Stomach smooth muscle (tissue), 2 donors: ENCODE data around the gene COA5.

ENCODE experiments used
- H3K27ac ChIP-seq: one replicate; pipeline ENCODE4 v1.7.0; 2013; ENCODE audit warnings: mild to moderate bottlenecking, low read length, inconsistent platforms
- H3K27me3 ChIP-seq, 2 donors: one replicate each; pipeline ENCODE4 v1.7.0; 2013; ENCODE audit warnings: low read length in 2 of 2; ENCODE audit not compliant: insufficient read depth in 2 of 2, control insufficient read depth in 1 of 2
- H3K36me3 ChIP-seq, 2 donors: one replicate each; pipeline ENCODE4 v1.7.0; 2013; ENCODE audit warnings: low read length in 2 of 2; ENCODE audit not compliant: control insufficient read depth in 2 of 2, insufficient read depth in 2 of 2
- H3K4me1 ChIP-seq: one replicate; pipeline ENCODE4 v1.7.0; 2013; ENCODE audit warnings: low read length; ENCODE audit not compliant: control insufficient read depth, insufficient read depth
- H3K4me3 ChIP-seq, 2 donors: one replicate each; pipeline ENCODE4 v1.7.0; 2013; ENCODE audit warnings: low read length in 2 of 2
- H3K9ac ChIP-seq, 2 donors: one replicate each; pipeline ENCODE4 v1.7.0; 2013; ENCODE audit warnings: low read length in 2 of 2, mild to moderate bottlenecking in 1 of 2
- H3K9me3 ChIP-seq, 2 donors: one replicate each; pipeline ENCODE4 v1.7.0; 2013; ENCODE audit warnings: low read length in 2 of 2; ENCODE audit not compliant: control insufficient read depth in 2 of 2
- donor health status: healthy.
- donor health status: Pancreatic carcinoma.

The COA5 gene

DNA sequence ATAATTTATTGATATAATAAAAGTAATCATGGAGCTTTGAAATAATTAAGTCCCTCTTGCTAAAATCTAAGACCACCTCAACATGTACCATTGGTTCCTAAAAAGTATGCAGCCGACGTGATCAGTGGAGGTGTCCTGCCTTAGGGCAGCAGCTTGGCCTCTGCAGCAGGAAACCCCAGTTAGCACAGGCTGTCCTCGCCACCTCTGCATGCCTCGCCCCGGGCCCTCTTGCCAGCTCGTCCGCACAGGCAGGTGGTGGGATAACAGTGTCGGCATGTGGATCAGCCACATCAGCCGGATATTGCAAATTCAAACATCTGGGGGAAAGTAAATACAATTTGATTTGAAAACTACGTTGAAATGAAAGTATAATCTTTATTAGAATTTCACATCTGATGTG is 22.9 kb downstream of the COA5 start:
- Histone ChIP-seq H3K9ac (no peak overlapping the region), H3K27ac (no peak overlapping the region), H3K4me3 (no peak overlapping the region), H3K27me3 (no peaks in the 10 kb centered on the region), H3K9me3 (no peaks in the 10 kb centered on the region), H3K4me1 (no peaks in the 10 kb centered on the region), H3K36me3 (peaks cover 19 to 24% of the 10 kb centered on the region in 2 donors)

DNA sequence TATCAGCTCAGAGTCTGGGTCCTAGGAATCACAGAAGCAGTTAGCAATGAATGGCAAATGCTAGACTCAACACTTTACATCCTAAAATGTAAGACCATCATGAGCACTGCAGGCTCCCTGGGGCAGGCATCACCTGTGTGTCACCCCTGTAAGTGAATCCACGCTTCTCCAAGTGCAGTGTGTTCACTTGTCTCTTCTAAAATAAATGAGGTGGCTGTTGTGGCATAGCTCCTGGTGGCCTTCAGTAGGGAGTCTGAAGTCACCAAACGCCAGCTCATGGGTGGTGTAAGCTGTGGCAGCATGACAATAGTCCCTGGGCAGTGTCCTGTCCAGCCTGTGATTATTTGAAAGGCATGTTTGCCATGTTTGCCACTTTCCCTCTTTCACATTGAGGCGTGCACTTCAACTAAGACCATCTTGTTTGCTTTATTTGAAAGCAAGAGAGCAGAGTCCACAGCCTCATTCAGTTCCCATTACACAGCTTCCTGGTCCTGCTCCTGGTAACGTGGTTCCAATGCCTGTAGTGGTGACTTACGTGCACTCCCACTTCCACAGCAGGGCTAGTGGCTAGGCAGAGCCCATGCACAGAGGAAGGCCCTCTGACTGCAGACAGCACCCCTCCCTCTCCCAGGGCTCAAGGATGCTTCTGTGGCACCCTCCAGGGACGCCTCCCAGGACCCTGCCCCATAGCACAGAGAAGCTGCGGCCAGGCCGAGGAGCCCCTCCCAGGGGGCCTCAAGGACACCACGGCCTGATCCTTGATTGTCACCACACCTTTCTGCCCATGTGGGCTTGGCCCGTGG is 24.3 kb downstream of the COA5 start:
- no peak overlapping the region for H3K9ac ChIP-seq
- no peak overlapping the region for H3K4me3 ChIP-seq
- H3K27ac ChIP-seq, result no peak overlapping the region
- H3K36me3 ChIP-seq, result peaks cover 16 to 22% of the 10 kb centered on the region in 2 donors
- H3K9me3 ChIP-seq, result no peaks in the 10 kb centered on the region
- no peaks in the 10 kb centered on the region for H3K27me3 ChIP-seq
- no peaks in the 10 kb centered on the region for H3K4me1 ChIP-seq

DNA sequence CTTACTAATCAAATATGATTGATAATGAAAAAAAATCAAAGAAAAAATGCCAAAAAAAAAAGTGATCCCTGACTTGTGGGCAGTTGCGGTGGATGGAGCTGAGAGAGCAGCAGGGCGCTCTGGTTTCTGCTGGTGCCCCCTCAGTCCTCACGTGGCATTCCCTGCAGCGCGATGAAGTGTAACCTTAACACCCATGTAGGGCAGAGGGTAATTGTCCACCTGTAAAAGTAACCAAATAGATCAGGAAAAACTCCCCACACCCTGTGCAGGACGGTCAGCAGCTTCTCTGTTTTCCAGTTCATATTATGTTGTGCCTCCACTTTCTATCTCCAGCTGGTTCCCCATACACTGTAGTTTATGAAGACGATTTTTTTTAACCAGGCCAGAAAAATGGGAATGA is 25.0 kb downstream of the COA5 start:
- Histone ChIP-seq H3K9ac (no peak overlapping the region), H3K9me3 (no peaks in the 10 kb centered on the region), H3K4me1 (no peaks in the 10 kb centered on the region), H3K4me3 (no peak overlapping the region), H3K27ac (no peak overlapping the region), H3K27me3 (no peaks in the 10 kb centered on the region), H3K36me3 (peaks cover 21 to 26% of the 10 kb centered on the region in 2 donors)

DNA sequence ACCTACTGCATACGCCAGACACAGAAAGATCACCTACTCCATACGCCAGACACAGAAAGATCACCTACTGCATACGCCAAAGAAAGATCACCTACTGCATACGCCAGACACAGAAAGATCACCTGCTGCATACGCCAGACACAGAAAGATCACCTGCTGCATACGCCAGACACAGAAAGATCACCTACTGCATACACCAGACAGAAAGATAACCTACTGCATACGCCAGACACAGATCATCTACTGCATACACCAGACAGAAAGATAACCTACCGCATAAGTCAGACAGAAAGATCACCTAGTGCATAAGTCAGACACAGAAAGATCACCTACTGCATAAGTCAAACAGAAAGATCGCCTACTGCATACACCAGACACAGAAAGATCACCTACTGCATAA is 25.8 kb downstream of the COA5 start:
- Histone ChIP-seq H3K4me1 (no peaks in the 10 kb centered on the region), H3K27me3 (no peaks in the 10 kb centered on the region), H3K36me3 (peaks cover 26 to 27% of the 10 kb centered on the region in 2 donors), H3K27ac (no peak overlapping the region), H3K4me3 (no peak overlapping the region), H3K9ac (no peak overlapping the region), H3K9me3 (no peaks in the 10 kb centered on the region)

DNA sequence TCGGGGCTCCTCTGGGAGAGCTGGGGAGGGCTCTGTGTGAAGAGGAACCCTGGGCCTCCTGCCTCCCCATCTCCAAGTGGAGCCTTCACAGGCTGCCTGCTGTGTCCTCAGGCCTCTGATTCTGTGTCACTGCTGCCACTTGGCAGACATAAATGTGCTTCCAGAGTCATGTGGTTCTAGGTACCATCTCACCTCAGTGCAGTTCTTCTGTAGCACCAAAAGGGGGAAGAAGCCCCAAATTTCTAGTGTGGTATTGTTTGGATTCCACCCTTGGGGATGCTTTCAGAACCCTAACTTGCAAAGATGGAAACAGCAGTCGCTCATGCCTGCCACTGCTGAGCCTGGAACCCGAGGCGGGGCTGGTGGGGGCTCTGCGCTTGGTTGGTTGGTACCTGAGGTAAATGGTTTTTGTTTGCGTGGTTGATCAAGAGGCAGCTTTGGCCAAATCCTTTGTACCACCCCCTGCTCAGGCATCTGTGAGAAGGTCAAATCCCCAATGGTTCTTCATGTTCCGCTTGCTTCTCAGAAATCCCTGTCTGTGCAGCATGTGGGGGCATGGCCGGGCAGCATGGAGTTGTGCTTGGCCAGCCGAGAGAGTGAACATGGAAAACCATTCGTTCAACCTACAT is 27.5 kb downstream of the COA5 start:
- H3K4me1 ChIP-seq, result no peaks in the 10 kb centered on the region
- peaks cover 23 to 35% of the 10 kb centered on the region in 2 donors for H3K36me3 ChIP-seq
- H3K4me3 ChIP-seq, result no peak overlapping the region
- no peak overlapping the region for H3K27ac ChIP-seq
- no peak overlapping the region for H3K9ac ChIP-seq
- H3K9me3 ChIP-seq, result no peaks in the 10 kb centered on the region
- H3K27me3 ChIP-seq, result no peaks in the 10 kb centered on the region

DNA sequence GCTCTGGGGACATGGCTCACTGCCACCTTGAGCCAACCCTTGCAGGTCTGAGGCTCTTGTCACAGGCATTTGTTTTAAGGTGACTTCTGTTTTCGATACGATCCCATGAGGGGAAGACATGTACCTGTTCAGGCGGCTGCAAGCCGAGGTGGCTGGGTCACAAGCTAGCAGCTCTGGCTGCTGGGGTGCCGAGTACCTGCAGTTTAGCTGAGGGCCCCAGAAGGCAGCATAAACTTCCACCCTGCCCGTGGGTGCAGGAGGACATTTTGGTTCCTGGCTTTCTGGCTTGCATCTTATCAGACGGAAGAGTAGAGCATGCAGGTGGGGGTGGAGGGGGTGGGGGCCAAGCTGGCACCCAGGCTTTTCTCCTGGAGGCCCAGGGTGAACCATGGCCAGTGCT is 28.4 kb downstream of the COA5 start:
- H3K27ac ChIP-seq, result no peak overlapping the region
- no peaks in the 10 kb centered on the region for H3K4me1 ChIP-seq
- H3K27me3 ChIP-seq, result no peaks in the 10 kb centered on the region
- H3K36me3 ChIP-seq, result peaks cover 29 to 38% of the 10 kb centered on the region in 2 donors
- no peak overlapping the region for H3K9ac ChIP-seq
- H3K9me3 ChIP-seq, result no peaks in the 10 kb centered on the region
- H3K4me3 ChIP-seq, result no peak overlapping the region

DNA sequence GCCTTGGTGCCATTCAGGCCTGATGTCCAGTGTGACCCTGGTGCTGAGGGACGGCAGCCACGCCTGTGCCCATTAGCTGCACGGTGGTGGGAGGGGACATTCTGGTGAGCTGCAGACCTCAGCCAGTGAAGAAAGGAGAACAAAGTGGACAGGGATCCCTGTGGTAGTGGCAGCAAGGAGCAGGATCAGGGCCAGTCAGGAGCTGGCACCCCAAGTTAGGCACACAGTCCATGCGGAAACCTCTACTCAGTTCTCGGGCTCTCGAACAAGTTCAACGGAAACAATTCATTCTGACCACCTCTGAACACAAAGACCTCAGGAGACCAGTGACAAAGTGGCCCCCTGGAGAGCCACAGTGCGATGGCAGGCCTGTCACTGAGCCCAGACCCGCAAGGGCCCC is 30.1 kb downstream of the COA5 start:
- H3K36me3 ChIP-seq, result peaks cover 24 to 34% of the 10 kb centered on the region in 2 donors
- H3K4me1 ChIP-seq, result no peaks in the 10 kb centered on the region
- H3K27me3 ChIP-seq, result no peaks in the 10 kb centered on the region
- no peaks in the 10 kb centered on the region for H3K9me3 ChIP-seq
- no peak overlapping the region for H3K9ac ChIP-seq
- no peak overlapping the region for H3K27ac ChIP-seq
- no peak overlapping the region for H3K4me3 ChIP-seq

DNA sequence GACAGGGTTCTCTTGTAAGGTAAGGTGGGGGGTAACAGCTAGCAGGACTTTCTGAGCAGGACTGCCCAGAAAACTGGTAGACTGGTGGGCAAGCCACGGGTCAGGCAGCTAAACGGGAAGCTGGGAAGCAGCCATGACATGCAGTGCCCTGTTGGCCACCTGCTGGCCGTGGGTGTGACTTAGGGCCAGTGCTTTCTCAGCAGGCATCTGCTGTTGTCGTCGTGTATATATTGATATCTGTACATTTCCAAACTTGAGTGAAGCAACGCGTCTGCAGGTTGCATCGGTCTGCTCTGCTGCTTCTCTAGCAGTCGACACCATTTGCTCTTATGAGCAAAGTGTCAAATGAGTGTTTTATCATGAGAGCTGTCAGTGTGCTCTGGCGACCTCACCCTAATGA is 31.0 kb downstream of the COA5 start:
- Histone ChIP-seq H3K4me1 (no peaks in the 10 kb centered on the region), H3K9ac (no peak overlapping the region), H3K27me3 (no peaks in the 10 kb centered on the region), H3K36me3 (peaks cover 18 to 34% of the 10 kb centered on the region in 2 donors), H3K9me3 (no peaks in the 10 kb centered on the region), H3K27ac (no peak overlapping the region), H3K4me3 (no peak overlapping the region)

DNA sequence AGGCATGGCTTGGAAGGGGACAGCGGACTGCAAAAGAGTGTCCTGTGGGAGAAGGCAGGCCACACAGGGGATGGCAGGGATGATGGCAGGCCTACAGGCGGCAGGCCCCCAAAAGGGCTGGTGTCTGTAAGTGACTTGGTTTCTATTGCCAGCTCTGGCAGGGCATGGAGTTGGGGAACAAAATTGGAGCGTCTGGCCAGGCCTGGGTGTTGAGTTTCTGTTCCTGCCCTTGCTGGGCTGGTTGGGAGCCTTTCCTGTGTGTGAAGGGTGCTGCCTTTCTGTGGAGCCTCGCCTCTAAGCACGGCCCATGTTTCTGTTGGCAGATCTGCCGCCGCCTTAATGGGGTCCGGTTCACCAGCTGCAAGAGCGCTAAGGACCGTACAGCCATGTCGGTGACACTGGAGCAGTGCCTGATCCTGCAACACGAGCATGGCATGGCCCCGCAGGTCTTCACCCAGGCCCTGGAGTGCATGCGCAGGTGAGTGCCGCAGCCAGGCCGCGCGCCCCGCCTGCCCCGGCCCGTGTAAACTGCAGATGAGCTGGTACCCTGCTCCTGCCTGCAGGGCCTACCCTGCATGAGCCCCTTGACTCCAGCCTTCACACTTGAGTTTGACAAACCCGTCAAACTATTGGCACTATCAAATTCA is 31.5 kb downstream of the COA5 start:
- H3K4me3 ChIP-seq, result no peak overlapping the region
- no peak overlapping the region for H3K27ac ChIP-seq
- H3K27me3 ChIP-seq, result no peaks in the 10 kb centered on the region
- H3K9ac ChIP-seq, result no peak overlapping the region
- peaks cover 18 to 33% of the 10 kb centered on the region in 2 donors for H3K36me3 ChIP-seq
- H3K9me3 ChIP-seq, result no peaks in the 10 kb centered on the region
- H3K4me1 ChIP-seq, result no peaks in the 10 kb centered on the region

DNA sequence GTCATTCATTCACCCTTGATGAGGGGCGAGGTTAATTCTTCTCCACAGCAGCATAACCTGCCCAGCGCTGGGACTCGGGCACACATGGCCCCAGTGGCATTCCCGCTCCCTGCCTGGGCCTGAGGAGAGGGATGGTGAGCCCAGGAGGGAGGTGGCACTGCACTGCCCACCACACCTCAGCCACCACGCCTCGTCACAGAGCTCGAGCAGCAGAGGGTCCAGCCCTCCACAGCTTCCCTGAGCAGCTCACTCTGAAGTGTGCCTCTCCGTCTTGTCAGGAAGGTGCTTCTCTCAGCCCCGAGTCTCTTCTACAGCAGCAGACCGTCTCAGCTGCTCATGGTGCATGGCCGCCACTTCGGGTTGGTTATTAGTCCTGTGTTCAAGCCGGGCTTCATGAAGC is 34.9 kb downstream of the COA5 start:
- Histone ChIP-seq H3K4me3 (no peak overlapping the region), H3K27ac (no peak overlapping the region), H3K9ac (no peak overlapping the region), H3K4me1 (no peaks in the 10 kb centered on the region), H3K36me3 (peaks cover 29 to 55% of the 10 kb centered on the region in 2 donors), H3K27me3 (no peaks in the 10 kb centered on the region), H3K9me3 (no peaks in the 10 kb centered on the region)

DNA sequence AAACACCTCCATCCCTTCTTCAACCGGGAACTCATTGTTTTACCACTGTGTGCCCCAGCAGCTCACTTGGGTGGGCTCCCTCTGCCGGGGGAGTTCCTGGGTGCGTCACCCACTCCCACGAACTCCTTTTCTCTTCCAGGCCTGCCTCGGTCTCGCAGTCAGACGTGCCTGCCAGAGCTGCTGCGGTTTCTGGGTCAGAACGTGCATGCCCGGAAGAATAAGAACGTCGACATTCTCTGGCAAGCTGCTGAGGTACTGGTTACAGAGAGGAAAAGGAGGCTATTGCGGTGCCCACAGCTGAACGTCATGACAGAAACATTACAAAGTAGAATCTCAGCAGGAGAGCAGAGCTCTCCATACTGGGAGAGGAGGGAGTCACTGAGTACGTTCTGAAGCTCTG is 35.6 kb downstream of the COA5 start:
- Histone ChIP-seq H3K4me3 (no peak overlapping the region), H3K9ac (no peak overlapping the region), H3K36me3 (peaks cover 28 to 62% of the 10 kb centered on the region in 2 donors), H3K4me1 (no peaks in the 10 kb centered on the region), H3K9me3 (no peaks in the 10 kb centered on the region), H3K27ac (no peak overlapping the region), H3K27me3 (no peaks in the 10 kb centered on the region)
